Measurements from ENCODE around the gene SIRT5. TPM values are rescaled to one million over a fixed set of nuclear protein-coding genes. Genes with fewer than 3 reads are reported as not detected.

SIRT5 gene
- total RNA-seq = 5.7 and 6.9 TPM in 2 replicates
- 6.1 TPM for polyA plus RNA-seq (2012)

DNA sequence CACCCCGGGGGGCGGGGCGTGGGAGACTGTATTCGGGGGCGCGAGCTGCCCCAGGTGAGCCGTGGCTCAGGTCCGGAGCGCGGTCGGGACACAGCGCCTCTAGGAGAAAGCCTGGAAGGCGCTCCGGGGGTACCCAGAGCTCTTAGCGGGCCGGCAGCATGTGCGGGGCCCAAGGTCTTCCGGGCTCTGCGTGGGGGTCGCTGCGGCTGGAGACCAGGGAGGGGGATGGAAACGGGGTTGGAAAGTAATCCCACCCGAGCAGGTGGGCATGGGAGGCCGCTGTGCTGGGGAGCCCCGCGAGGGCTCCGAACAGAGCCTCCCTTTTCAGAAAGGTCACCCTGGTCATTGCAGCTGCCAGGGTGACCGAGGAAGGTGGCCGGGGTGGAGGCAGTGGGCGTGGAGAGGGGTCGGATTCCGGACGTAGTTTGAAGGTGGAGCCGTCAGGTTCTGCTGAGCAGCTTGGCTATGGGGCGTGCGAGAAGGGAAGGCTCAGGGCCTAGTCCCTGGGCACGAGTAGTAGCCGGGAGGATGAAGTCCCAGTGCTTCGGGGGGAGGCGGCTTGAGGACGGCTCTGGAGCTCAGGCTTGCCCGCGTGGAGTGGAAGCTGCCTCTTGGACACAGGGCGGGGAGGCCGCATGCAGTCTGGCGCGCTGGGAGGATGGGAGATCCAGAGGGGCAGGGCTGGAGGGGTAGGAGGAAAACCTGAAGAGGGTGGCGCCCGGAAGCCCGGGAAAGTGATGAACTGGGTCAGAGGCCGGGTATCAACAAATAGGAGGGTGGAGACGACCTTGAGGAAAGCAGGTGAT lies at the start of gene SIRT5:
SIRT5 (plus strand) TSS at position 31 of the 806 bp plus-strand sequence. CDS start 9,510 bp downstream, outside the sequence.
- peak; percentile 78 for DNase-seq (ENCODE audit: low read depth)

DNA sequence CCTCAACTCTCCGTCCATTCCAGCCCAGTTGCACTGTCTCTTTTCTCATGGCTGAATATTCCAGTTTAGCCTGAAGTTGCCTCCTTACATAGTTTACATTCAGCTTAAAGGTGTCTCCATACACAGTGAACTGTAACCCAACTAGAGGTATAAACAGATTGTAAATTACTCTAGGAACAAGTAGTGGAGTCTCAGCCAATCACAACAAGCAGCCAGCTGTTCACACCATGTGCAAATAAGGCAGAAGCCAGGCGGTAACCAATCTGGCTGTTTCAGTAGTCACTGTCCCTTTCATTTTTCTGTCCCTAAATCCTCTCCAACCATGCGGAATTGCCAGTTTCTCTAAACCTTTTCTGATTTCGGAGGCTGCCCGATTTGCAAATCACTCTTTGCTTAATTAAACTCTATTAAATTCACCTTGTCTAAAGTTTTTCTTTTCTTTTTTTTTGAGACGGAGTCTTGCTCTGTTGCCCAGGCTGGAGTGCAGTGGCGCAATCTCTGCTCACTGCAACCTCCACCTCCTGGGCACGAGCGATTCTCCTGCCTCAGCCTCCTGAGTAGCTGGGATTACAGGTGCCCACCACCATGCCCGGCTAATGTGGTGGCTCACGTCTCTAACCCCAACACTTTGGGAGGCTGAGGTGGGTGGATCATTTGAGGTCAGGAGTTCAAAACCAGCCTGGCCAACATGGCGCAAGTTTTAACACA lies 49.4 kb upstream of the SIRT5 start:
- no peak for DNase-seq (ENCODE audit: low read depth)

DNA sequence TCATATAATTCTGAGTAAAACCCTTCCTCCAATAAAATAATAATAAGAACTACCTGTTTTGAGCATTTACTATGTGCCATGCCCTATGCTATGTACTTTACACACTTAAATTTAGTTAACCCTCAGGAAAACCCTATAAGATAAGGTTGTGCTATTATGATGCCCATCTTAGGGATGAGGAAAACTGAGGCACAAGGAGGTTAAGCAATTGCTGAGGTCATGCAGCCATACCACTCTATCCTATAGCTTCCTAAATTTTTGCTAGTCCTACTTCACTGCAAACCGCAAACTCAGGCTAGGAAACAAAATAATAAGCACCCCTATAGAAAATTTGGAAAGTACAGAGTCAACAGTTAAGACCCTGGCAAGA lies 48.1 kb upstream of the SIRT5 start:
- no peak for DNase-seq (ENCODE audit: low read depth)

DNA sequence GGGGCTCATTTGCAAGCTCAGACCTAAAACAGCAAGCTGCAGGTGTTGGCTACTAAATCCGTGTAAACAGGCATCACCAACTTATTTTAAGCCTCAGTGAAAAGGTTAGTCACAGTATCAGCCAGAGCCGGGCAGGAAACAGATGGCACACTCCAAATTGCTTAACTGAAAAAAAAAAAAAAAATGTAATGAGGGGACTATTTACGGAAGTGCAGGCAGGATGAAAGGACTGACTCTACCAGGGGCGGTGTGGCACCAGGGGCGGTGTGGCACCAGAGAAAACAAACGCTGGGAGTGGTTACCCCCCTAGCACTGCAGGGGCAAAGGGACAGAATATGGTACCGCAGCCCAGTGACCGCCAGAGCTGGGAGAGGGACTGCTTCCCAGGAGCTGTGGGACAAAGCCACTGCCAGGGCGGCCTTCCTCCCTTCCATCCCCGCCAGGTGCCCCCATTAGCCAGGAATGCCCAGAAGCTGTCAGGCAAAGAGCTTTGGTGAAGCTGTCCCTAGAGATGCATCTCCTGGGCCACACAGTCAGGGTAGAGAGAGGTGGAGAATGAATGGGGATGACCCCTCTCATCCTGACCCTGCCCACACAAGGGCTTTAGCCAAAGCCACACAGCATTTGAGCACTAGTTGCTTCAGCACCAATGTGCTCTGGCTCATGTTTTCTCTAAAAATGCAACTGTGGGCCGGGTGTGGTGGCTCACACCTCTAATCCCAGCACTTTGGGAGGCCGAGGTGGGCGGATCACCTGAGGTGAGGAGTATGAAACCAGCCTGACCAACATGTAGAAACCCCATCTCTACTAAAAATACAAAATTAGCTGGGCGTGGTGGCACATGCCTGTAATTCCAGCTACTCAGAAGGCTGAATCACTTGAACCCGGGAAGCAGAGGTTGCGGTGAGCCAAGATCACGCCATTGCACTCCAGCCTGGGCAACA lies 47.4 kb upstream of the SIRT5 start:
- peak; percentile 78 for DNase-seq (ENCODE audit: low read depth)

DNA sequence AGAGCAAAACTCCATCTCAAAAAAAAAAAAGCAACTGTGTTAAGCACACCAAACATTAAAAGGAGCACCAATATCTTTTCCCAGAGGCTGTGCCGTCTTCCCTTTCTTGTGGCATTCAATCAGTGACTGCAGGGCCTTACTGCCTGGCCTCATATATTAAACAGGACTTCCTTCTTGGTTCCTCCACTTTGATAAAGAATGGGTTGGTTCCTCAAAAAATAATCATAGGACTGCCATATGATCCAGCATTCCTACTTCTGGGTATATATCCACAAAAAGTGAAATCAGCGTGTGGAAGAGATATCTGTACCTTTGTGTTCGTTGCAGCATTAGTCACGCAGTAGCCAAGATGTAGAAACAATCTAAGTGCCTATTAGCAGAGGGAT lies 46.7 kb upstream of the SIRT5 start:
- no peak for DNase-seq (ENCODE audit: low read depth)

DNA sequence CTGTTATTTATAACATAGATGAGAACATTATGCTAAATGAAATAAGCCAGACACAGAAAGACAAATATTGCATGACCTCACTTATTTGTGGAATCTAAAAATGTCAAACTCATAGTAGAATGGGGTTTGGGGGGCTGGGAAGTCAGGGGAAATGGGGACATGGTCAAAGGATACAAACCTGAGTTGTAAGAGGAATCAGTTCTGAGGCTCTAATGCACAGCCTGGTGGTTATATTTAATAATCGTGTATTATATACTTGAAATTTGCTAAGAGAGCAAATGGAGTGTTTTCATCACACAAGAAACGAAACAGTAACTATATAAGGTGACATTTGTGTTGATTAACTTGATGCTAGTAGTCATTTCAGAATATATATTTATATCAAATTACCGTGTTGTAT lies 46.2 kb upstream of the SIRT5 start:
- DNase-seq (ENCODE audit: low read depth) = no peak

DNA sequence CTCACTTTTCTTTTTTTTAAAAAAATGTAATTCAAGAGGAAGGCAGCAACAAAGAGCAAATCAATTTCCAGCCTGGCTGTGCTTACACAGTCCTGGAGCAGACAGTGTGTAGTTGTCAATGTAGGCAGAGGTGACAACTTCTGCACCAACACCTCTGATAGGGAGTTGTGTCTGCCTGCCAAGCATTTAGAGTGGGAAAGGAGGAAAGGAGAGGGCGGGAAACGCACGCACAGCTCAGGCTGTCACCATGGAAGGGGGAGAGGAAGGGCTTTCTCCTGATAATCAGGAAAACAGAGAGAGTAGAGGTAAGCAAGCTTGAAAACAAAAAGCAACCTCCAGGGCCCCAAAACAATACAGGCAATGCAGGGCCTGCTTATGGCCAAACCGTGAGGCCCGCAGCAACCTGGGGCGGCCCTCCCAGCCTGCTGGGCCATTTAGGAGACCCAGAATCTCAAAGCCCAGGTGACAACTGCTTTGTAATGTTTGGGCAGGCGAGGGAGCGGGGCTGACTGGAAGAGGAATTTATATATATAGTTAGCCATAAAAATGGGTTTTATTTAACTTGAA lies 45.5 kb upstream of the SIRT5 start:
- no peak for DNase-seq (ENCODE audit: low read depth)

DNA sequence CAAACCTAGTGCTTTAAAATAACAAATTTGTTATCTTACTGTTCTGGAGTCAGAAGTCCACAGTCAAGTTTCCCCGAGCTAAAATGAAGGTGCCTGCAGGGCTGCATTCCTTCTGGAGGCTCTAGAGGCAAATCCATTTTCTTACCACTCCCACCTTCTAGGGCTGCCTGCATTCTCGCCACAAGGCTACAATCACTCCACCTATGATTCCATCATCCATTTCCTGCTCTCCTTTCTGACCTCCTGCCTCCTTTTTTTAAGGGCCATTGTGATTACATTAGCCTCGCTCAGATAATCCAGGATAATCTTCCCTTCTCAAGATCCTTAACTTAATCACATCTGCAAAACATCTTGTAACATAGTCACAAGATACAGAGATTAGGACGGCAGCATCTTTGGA lies 42.4 kb upstream of the SIRT5 start:
- no peak for DNase-seq (ENCODE audit: low read depth)

DNA sequence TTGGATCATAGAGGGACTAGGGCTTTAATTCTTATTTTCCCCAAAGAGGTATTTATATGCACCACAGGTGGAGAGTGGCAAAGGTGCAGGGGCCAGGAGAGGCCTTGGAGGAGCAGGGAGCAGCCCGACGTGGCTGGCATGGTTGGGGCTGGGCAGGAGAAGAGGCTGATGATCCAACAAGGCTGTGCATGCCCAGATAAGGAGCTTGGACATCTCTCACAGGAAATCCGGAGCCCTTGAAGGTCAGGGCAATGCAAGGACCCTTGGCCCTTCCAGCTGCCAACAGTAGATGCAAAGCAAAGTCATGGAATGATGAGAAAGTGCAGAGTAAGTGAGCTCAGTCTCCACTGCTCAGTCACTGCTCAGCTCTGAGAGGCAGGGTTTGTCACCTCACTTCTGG lies 39.9 kb upstream of the SIRT5 start:
- no peak for DNase-seq (ENCODE audit: low read depth)

DNA sequence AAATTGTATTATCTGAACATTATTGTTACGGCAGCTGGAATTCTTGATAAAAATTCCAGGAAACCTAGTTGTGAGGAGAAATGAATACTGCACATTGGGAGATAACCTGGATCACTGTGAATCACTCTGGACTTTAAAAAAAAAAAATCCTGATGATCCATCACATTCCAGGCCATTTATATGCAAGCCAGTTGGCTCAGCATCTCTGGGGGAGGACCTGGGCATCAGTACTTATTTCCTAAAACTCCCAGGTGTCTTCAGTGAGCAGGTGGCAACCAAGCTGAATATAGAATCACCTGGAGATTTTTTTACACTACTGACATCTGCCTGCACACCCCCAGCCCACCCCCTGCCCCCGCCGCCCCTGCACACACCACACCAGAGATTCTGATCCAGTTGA lies 39.1 kb upstream of the SIRT5 start:
- DNase-seq (ENCODE audit: low read depth) = no peak

DNA sequence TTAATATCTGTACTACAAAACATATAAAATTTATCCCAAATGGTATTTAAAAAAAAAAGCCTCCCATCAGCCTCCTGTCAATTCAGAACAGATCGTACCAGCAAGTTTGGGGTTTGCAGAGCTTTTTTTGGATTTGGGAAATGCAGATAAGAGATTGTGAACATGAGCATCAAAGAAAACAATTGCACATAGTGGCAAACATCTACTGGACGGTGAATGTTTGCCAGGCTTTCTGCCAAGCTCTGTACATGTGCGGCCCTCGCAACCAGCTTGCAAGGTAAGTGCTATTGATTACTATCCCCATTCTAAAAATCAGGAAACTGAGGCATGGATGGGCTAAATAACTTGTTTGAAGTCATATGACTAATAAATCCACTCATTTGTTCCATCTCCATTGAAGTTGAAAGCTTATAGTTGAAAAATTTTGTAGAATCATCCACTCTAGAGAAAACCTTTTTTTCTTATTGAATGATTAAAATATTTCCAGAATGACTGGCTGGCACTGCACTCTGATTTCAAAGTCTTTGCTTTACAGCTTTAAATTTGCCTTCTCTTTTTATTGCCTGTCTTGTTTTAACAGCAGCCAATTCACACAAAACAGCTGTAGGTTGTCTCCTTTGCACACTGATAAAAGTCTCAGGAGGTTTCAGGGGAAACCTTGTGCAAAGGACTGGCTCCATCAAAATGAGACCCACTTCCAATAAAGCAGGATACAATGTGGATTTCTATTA lies 37.4 kb upstream of the SIRT5 start:
- no peak for DNase-seq (ENCODE audit: low read depth)

DNA sequence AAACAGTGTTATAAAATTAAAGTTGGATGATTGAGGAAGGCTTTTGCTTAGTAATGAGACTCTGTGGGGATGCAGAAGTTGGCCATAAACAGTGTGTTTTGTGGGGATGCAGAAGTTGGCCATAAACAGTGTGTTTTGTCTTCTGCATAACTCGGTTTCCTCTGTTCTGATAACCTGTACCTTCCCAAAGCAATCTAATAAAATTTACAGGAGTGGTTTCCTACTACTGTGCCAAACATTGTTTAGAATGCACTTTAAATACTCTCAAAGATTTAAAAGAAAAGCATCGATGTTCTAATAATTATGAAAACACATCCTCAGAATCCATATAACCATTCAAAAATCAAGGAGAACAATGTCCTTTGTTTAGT lies 36.9 kb upstream of the SIRT5 start:
- DNase-seq (ENCODE audit: low read depth) = no peak

DNA sequence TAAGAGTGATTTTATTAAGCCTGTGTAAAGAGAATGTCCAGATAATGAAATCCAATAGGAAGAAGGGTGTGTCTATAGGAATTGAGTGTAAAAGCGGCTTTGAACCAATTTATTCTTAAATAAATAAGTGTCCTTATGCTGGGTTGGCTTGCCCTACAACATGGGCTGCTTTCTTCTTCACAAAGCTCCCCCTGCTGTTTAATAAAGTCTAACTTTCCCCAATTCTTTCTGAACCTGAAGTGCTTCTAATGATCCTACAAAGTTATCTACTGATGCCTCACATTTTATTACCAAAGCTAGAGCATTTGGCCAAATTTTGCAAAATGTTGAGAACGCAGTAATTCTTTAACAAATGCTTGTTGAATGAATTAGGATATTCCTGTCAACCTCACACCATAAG lies 36.3 kb upstream of the SIRT5 start:
- DNase-seq (ENCODE audit: low read depth) = peak; percentile 61

DNA sequence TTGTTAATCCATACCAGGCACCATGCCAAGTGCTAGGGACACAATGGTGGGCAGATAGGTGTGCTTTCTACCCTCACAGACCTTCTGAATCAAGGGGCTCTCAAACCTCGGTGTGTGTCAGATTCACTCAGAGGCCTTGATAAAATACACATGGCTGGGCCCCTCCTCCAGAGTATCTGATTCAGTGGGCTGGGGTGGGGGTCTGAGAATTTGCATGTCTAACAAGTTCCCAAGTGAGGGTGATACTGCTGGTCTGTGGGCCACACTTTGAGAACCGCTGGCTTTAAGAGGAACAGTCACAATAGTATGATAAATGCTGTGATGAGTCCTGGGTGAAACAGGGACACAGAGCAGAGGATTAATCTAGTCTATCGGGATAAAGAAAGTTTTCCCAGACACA lies 35.8 kb upstream of the SIRT5 start:
- DNase-seq (ENCODE audit: low read depth) = no peak

DNA sequence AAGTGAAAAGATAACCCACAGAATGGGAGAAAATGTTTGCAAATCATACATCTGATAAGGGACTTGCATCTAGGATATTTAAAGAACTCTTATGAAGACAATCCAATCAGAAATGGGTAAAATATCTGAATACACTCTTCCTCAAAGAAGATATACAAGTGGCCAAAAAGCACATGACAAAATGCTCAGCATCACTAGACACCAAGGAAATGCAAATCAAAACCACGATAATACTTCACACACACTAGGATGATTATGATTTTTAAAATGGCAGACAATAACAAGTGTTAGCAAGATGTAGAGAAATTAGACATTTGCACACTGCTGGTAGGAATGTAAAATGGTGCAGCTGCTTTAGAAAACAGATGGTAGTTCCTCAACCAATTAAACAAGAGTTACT lies 34.8 kb upstream of the SIRT5 start:
- no peak for DNase-seq (ENCODE audit: low read depth)

DNA sequence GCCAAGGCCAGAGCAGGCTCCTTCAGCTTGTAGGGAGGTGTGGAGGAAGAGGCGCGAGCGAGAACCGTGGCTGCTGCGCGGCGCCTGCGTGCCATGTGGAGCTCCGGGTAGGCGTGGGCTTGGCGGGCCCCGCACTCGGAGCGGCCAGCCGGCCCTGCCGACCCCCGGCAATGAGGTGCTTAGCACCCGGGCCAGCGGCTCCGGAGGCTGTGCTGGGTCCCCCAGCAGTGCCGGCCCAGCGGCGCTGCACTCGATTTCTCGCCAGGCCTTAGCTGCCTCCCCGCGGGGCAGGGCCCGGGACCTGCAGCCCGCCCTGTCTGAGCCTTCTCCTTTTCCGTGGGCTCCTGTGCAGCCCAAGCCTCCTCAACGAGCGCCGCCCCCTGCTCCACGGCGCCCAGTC lies 32.9 kb upstream of the SIRT5 start:
- no peak for DNase-seq (ENCODE audit: low read depth)

DNA sequence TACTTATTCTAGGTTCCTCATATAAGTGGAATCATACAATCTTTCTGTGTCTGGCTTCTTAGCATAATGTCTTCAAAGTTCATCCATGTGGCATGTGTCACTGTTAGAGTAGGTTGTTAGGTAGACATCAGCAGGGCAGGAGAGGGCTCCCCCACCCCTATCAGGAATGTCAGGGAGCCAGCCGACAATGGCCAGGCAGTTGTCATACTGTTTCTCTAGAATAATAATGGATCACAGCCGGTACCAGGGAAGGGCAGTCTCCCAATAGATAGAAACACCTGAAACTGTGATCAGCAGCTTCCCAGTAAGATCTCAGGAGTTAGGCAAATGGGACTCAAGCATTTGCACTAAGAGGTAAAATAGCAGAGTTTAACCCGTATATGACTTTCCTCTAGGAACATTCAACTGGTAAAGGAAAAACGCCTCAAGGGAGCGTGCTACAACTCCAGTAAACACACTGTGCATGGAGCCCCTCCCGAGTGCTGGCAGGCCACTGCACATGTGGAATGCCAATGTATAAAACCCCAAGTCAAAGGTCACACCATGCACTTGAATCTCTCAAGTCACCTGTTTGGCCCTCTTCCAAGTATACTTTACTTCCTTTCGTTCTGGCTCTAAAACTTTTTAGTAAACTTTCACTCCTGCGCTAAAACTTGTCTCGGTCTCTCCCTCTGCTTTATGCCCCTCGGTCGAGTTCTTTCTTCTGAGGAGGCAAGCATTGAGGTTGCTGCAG lies 29.8 kb upstream of the SIRT5 start:
- no peak for DNase-seq (ENCODE audit: low read depth)

DNA sequence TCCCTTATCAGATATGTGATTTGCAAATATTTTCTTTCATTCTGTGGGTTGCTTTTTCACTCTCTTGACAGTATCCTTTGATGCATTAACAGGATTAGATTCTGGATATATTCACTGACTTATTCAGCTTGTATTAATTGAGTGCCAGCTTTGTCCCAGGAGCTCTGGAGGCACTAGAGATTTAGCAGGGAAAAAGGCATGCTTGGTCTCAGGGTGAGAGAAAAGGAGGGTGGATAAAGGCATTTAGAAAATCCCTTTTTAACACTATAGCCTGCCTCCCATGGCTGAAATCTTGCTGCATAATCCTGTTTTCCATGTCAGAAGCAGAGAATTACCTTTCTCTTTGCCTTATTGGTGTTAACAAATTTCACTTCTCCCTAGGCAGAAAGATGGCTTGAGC lies 28.5 kb upstream of the SIRT5 start:
- no peak for DNase-seq (ENCODE audit: low read depth)

DNA sequence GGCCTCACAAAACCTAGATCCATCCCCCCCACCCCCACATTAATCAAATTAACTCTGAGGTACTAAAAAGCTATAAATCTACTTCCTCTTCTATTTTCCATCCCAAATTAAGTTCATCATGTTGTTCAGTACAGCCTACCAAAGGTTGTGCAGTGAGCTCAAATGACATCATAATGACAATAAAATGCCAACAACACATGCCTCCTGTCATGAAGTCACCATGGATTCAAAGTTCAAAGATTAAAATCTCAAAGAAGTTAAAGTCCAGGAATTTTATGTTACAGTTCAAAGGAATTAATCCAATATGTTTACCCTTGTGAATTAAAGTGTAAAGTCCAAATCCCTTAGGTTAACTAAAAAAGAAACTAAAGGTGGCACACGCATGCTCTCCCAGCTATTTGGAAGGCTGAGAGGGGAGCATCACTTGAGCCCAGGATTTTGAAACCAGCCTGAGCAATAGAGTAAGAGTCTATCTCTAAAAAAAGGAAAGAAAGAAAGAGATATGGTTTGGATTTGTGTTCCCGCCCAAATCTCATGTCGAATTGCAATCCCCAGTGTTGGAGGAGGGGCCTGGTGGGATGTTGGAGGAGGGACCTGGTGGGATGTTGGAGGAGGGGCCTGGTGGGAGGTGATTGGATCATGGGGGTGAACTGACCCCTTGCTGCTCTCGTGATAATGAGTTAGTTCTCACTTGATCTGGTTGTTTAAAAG lies 25.7 kb upstream of the SIRT5 start:
- no peak for DNase-seq (ENCODE audit: low read depth)
